C4-2B (cell line): ENCODE data around the gene LRRK2.

Source experiments
- CTCF ChIP-seq: fragments of 450-650 bp; conservative IDR thresholded peaks from 2 replicates; pipeline ENCODE4 v1.5.1; 2017; ENCODE audit warnings: mild to moderate bottlenecking
- ZFX ChIP-seq: fragments of 450-650 bp; IDR thresholded peaks from 2 replicates; pipeline ENCODE4 v1.6.1; 2017

GRCh38 chr12:40405419-40405818 lies 180.6 kb downstream of the LRRK2 start:
- TF ChIP-seq CTCF (no peak), ZFX (no peak)
